Choroid plexus epithelial cell (primary cell): Measurements from ENCODE around the gene GPX3.

Experiments
- DNase-seq: peaks from one replicate; pipeline ENCODE4 v3.0.0-alpha.2; 2010; ENCODE audit warnings: low read depth
- H3K4me3 ChIP-seq: 2 replicates; pipeline ENCODE4 v1.5.1; 2011; ENCODE audit warnings: low read depth, mild to moderate bottlenecking, control low read depth, low read length, moderate library complexity
- CTCF ChIP-seq: conservative IDR thresholded peaks from 2 replicates; pipeline ENCODE4 v1.5.1; 2011; ENCODE audit warnings: low read depth, mild to moderate bottlenecking, control low read depth, inconsistent platforms, low read length, moderate library complexity

The GPX3 gene

GRCh38 chr5:151008906-151009305, 11.5 kb upstream of the GPX3 start:
- no peak for DNase-seq
- TF ChIP-seq CTCF: no peak
- H3K4me3 ChIP-seq: no peak overlapping the region

GRCh38 chr5:151012862-151013261, 7.5 kb upstream of the GPX3 start:
- no peak for DNase-seq
- TF ChIP-seq CTCF: no peak
- H3K4me3 ChIP-seq: no peak overlapping the region

- no peak for DNase-seq
- TF ChIP-seq CTCF: no peak
- no peak overlapping the region for H3K4me3 ChIP-seq
Measured at GRCh38 chr5:151014680-151015343, 5.6 kb upstream of the GPX3 start.

DNA sequence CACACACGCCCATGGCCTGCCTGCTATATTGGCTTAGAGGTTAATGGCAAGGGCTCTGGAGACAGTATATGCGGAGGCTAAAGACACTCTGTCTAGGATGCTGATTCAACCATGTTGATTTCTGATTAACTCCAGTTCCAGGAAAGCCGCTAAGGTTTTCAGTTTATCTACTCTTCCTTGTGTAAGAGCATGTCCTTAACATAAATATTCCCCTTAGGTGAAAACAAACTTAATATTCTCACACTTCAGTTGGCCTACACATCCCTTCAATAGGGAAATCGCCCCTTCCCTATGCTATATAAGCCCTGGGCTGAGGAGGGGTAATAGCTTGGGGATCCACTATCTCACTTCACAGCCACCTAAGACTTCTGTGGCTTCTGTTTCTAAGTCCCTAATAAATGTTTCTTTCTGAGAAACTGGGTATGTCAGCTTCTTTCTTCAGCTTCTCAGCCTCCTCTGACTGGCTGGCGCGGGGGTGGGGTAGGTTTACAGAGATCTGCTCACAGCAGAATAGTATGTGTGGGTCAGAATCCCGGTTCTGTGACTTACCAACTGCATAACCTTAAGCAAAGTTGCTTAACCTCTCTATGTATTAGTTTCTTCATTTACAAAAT, 4.3 kb upstream of the GPX3 start:
- H3K4me3 ChIP-seq: no peak overlapping the region
- no peak for TF ChIP-seq CTCF
- no peak for DNase-seq

- DNase-seq: no peak
- no peak for TF ChIP-seq CTCF
Measured at GRCh38 chr5:151016700-151017099, 3.7 kb upstream of the GPX3 start.

DNA sequence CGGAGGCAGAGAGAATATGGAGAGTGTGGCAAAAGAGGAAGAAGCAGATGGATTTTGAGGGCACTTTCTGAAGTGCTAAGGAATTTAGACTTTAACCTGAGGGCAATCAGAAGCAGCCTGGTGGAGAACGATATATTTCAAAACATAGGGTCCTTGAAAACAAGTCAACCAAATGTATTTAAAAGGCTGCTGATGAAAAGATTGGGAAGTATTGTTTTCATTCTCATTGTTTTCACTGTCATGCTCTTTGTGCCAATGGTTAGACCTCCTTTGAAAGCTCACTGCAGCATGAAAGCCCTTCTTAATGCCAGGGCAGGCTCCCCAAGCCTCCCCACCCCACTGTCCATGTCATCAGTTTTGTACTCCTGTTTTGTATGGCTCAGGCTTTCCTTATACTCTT, 2.5 kb upstream of the GPX3 start:
- DNase-seq: no peak
- TF ChIP-seq CTCF: no peak
- no peak overlapping the region for H3K4me3 ChIP-seq

More at GRCh38 chr5:151016700-151017099, 3.7 kb upstream of the GPX3 start:
- H3K4me3 ChIP-seq: no peak overlapping the region

DNA sequence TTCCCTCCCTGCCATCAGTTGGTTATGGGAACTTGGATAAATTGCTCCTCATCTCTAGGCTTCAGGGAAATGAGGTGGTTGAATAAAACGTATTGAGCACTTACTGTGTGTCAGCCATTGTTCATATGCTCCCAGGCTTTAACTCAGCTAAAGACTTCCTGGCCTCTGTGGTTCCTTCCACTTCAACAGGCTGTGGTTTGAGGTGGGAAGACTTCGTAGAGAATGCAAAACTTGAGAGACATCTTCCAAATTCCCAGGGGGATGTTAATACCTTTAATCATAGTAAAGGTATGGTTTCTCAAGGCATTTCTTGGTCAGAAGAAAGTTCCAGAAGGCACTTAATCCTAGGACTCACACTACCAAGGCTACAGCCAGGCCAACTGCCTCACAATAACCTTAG, 1.5 kb upstream of the GPX3 start:
- H3K4me3 ChIP-seq: no peak overlapping the region
- TF ChIP-seq CTCF: no peak
- DNase-seq: no peak
